ENCODE data around the gene LY9.
A peak's percentile ranks its signal among the peaks of the same experiment; 100 is the strongest.

The LY9 gene, protein sequence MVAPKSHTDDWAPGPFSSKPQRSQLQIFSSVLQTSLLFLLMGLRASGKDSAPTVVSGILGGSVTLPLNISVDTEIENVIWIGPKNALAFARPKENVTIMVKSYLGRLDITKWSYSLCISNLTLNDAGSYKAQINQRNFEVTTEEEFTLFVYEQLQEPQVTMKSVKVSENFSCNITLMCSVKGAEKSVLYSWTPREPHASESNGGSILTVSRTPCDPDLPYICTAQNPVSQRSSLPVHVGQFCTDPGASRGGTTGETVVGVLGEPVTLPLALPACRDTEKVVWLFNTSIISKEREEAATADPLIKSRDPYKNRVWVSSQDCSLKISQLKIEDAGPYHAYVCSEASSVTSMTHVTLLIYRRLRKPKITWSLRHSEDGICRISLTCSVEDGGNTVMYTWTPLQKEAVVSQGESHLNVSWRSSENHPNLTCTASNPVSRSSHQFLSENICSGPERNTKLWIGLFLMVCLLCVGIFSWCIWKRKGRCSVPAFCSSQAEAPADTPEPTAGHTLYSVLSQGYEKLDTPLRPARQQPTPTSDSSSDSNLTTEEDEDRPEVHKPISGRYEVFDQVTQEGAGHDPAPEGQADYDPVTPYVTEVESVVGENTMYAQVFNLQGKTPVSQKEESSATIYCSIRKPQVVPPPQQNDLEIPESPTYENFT

GRCh38 chr1:160795951-160796383 is at the start of gene LY9:
Gene LY9, plus strand, starts transcription at chr1:160796174. Its CDS starts 14 bp downstream, at chr1:160796188.
- peak; percentile 68 for DNase-seq

DNA sequence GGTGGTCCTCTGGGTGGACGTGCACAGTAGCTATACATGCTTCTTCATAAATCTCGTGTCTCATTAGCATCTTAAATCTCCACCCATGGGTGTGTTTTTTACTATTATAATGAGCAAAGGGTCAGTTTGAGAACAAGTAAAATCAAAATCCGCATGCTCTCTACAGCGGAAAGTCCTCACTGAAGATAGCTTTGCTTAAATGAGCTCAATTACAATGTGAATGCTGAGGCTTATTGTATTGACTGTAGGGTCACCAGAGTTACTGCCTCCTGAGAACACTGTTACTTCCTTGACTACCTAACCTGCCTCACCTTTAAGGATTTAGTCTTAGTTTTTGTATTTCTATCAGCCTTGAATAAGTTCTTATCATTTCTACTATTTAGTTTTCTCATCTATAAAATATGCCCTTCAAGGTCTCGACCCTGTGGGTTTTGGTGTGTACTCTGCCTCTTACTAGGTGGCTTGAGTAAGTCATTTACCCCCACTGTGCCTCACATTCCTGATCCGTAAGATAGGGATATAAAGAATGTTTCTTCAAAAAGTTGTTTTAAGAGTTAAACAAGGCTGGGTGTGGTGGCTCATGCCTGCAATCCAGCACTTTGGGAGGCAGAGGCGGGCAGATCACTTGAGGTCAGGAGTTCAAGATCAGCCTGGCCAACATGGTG is 49.0 kb upstream of the LY9 start:
- DNase-seq = no peak

DNA sequence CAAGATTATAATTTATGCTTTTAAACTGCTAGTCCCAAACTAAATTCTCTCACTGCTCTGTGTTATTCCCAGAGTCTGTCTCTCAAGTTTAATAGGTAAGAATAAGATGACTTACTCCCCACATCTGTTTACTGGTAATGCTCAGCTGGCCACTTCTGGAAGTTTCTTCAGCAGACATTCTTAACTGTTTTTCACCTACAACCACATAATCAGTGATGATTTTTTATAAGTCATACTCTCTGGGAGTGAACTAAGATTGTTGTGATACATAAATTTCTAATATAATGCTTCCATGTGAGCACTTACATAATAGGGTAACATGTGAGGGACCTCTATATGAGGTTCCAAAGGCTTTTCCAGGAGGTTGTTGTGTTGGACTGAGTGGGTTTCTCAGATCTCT is 48.3 kb upstream of the LY9 start:
- no peak for DNase-seq

DNA sequence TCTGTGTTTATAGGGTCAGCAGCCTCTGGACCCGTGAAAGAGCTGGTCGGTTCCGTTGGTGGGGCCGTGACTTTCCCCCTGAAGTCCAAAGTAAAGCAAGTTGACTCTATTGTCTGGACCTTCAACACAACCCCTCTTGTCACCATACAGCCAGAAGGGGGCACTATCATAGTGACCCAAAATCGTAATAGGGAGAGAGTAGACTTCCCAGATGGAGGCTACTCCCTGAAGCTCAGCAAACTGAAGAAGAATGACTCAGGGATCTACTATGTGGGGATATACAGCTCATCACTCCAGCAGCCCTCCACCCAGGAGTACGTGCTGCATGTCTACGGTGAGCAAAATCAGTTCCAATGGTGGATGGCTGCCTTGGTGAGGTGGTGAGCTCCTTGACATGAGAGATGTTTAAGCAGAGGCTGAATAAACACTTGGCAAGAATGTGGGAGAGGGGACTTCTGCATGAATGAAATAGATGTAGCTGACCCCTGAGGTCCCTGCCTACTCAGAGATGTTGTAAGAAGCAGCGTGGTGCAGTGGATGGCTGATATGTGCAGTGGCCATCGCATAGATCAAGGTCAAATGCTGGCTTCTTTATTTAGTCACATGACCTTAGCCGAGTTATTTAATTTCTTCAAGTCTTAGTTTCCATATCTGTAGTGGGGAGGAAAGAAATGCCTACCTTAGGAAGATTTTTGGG is 47.6 kb upstream of the LY9 start:
- no peak for DNase-seq

DNA sequence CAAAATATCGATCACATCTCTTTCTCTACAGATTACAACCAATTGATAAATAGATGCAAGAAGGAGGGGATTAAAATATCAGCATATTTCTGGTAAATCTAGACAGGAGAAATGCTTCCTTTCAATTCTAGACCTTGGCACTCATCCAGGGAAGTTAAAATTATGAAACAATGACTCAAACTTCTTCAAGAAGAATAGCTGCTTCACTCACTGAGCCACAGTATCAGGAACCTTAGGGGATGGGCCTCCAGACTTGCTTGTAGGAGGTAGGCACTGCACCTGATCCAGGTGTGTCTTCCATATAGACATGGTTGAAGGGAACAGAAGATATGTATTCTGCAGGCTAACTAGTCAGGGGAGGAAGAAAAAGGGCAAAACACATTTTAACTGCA is 47.1 kb upstream of the LY9 start:
- DNase-seq = no peak

DNA sequence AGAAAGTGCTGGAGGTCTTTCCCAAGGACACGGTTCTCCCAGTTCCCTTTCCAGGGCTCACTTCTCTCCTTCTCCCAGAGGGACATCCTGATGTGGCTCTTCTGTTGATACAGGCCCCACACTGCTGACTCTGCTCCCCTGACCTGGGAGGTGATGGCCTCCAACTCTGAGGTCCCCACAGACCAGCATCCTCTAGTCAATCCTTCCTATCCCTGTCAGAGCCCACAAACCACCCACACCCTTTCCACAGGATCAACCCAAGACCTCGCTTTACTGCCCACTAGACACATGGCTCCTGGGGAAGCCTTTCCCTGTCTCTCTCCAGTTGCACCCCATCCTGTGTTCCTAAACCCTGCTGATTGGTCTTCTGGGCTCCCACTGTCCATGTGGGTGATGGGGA is 45.4 kb upstream of the LY9 start:
- DNase-seq = no peak

- DNase-seq = no peak
Observed at GRCh38 chr1:160752406-160752805, 43.6 kb upstream of the LY9 start.

- no peak for DNase-seq
Observed at GRCh38 chr1:160752924-160753323, 43.0 kb upstream of the LY9 start.

- no peak for DNase-seq
Observed at GRCh38 chr1:160753594-160753993, 42.4 kb upstream of the LY9 start.

- no peak for DNase-seq
Observed at GRCh38 chr1:160755461-160755860, 40.5 kb upstream of the LY9 start.

DNA sequence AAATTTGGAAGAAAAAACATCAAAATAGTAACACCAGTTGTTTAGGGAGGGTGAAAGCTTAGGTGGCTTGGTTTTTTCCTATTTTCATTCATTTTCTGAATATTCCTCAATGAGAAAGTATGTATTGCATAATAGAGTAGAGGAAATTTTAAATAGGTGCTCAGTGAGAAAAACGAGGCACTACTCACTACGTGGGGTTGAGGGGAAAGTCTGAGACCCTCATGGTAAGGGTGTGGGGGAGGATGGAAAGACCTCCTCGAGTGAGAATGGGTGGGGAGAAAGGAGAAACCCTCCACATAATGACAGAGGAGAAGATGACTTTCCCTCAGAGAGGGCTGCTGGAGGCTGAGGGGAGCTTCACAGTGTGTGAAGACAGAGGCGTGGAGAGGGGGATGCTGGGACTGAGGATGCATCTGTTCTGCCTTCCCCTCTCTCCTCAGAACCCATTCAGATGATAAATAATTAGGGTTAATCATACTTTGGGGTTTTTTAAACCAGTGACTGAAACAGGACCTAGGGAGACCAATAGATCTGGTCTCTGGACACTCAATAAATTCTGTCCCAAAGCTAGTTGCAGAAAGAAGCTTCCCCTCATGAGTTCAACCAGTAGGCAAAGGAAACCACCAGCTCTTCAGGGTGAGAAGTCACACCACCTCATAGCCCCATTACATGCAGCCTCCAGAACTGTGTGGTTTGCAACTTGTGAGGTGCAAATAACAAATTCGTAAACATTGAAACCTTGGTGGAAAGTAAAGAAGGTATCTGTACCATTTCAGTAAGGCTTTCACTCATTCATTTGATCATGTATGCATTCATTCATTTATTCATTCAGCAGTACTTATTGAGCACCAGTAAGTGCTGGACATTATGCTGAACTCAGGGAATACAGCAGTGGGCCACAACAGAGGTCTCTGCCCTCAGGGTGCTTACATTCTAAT is 39.8 kb upstream of the LY9 start:
- DNase-seq = no peak

- DNase-seq = no peak
Observed at GRCh38 chr1:160756849-160757201, 39.1 kb upstream of the LY9 start.

- no peak for DNase-seq
Observed at GRCh38 chr1:160758521-160758920, 37.5 kb upstream of the LY9 start.

DNA sequence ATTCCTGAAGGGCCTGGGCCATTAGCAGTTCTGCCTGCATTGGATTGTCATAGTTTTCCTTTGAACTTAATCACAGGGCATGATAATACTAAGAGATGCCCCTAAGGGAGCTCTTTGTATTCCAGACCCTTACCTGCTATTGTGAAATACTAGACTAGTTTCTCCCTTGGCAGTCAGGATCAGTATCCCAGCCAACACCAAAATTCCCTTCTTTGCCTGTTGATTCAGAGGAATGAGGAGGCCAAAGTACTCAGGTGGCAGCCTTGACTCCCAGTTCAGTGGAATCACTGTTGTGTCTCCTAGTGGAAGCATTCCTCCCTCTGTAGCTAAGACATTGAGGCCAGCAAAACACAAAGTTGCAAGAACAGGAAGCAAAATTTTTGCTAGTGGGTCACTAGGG is 36.2 kb upstream of the LY9 start:
- no peak for DNase-seq

GRCh38 chr1:160761046-160761445 is 34.9 kb upstream of the LY9 start:
- DNase-seq = no peak

DNA sequence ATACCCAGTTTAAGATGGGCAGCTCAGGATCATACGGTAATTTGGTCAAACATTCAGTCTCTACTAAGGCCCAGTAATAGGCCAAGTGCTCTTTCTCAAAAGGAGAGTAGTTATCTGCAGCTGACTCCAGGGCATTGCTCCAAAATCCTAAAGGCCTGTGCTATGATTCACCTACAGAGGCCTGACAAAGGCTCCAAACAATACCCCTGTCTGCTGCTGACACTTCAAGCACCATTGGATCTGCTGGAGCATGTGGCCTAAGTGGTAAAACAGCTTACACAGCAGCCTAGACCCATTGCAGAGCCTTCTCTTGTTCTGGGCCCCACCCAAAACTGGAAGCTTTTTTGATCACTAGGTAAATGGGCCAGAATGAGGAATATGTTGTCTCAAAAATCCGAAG is 34.1 kb upstream of the LY9 start:
- DNase-seq = no peak

DNA sequence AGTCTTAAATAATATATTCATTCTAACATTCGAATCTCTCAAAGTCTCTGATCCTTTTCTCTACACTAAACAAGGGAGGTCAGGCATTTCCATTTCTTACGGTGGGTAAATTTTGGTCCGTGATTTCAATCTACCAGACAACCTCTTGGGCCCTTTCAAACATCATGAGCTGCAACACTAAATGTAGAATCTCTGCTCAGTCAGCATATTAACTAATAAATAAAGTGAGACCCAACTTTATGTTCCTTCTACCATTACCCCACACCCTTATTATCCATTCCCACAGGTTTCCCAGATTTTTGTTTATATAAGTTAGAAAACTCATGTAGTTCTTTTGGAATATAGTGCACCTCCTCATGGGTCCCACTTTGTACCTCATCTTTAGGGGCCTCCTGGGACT is 32.0 kb upstream of the LY9 start:
- no peak for DNase-seq

DNA sequence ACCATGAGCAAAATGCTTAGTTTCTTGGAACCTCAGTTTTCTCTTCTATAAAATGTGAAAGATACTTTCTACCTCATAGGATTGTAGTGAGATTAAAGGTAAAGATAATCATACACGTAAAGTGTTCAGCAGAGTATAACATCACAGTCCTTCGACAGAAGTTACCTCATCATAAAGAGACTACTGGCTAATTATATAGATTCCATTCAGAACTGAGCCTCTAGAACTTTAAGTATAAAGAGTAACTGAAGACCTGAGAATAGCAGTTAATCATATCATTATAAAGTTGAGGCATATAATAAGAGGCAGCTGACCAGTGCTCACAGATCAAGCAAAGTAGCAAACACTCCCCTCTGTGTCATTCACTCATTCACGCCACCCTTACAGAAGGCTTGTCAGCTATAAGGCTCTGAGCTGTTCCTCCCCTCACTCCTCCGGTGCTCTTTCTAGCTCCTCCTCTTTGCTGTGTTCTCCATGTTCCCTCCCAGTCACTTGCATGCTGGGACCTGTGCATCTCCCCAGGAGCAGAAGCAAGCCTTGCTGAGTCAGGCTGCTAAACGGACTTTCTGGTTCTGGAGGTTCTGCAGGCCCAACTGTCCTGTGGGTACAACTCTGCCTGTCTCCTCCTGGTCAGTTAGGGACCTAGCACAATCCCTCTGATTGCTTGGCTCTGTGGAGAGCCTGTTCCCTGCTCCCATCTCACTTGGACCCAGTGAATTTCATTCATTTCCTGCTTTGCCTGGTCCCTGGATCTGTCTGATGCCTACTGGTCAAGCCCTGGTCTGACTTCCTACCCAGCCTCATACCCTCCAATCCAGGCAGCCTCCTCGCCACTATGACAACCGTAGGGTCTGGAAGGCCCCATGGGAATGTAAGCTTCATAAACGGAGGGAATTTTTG is 28.3 kb upstream of the LY9 start:
- peak; percentile 50 for DNase-seq

DNA sequence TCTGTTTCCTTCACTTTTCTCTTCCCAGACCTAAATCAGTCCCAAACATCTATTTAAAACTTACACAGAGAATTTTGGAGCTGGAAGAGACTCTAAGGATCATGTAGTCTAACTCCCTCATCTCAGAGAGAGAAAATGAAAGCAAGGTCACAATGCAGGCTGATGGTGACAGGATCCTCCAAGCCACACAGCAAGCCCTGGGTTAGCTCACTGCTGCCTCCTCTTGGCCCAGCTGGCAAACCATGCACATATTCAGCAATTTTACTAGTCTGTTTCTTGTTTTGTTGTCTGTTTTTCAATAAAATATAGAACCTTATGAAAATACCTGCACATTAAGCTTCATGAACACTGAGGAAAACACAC is 27.7 kb upstream of the LY9 start:
- peak; percentile 85 for DNase-seq

GRCh38 chr1:160772331-160772730 is 23.6 kb upstream of the LY9 start:
- DNase-seq = no peak

DNA sequence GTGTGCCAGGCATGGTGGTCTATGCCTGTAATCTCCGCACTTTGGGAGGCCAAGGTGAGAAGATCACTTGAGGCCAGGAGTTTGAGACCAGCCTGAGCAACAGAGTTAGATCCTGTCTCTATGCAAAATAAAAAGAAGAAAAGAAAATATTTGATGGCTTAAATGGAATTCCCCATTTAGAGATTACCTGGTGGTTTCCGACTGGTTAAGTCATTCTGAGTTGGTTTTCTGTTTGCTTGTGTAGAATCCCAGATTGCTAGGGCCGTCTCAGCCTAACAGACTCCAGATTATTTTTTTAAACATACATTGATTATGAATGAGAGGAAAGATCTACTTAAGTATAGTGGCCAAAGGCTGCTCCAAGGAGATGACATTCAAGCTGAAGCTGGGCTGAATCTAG is 22.9 kb upstream of the LY9 start:
- no peak for DNase-seq
